Activated T-cell treated with anti-CD3 and anti-CD28 coated beads, Interleukin-2, amount 50 U/mL, for 4 hours (primary cell): Measurements from ENCODE around the gene OCLN. TPM values are rescaled to one million over a fixed set of nuclear protein-coding genes. Genes with fewer than 3 reads are reported as not detected.
"Not testable (repeated sequence)": the region's sequence is repeated elsewhere in the genome, so short reads cannot be mapped to it uniquely, and the experiment has no call there.

ENCODE experiments used
- ATAC-seq, 2 donors: fragments of 200-7000 bp; cut with Tn5 transposase; one replicate each; pipeline ENCODE4 v1.10.0; 2021
- DNase-seq: peaks from one replicate; pipeline ENCODE4 v3.0.0-alpha.2; 2020
- H3K27me3 Mint-ChIP-seq: one replicate; pipeline ENCODE4 v1.8.0; 2021; ENCODE audit warnings: low read depth, mixed read lengths
- H3K36me3 Mint-ChIP-seq: one replicate; pipeline ENCODE4 v1.8.0; 2022; ENCODE audit warnings: mixed read lengths; ENCODE audit not compliant: insufficient read depth
- H3K4me1 Mint-ChIP-seq: one replicate; pipeline ENCODE4 v1.8.0; 2021; ENCODE audit warnings: low read depth, mixed read lengths
- H3K4me3 Mint-ChIP-seq: one replicate; pipeline ENCODE4 v1.8.0; 2021; ENCODE audit warnings: mild to moderate bottlenecking, moderate library complexity, mixed read lengths
- H3K9me3 Mint-ChIP-seq: one replicate; pipeline ENCODE4 v1.8.0; 2021; ENCODE audit warnings: mixed read lengths
- total RNA-seq, 3 donors: library from RNA; stranded (reverse); gene quantifications; one replicate each; pipeline ENCODE4 v1.2.1, GENCODE V29; 2021

OCLN gene
- total RNA-seq, 3 donors from 2014 or later, result 0.08 to 1.4 (median 0.90) TPM

GRCh38 chr5:69471516-69471915, 21.1 kb upstream of the OCLN start:
- ATAC-seq, DNase-seq, H3K9me3 Mint-ChIP-seq, H3K27me3 Mint-ChIP-seq, H3K36me3 Mint-ChIP-seq, H3K4me3 Mint-ChIP-seq, H3K4me1 Mint-ChIP-seq: not testable (repeated sequence)

GRCh38 chr5:69472535-69473143, 20.0 kb upstream of the OCLN start:
- not testable (repeated sequence) for DNase-seq, H3K4me1 Mint-ChIP-seq, H3K4me3 Mint-ChIP-seq, ATAC-seq, H3K36me3 Mint-ChIP-seq, H3K27me3 Mint-ChIP-seq, H3K9me3 Mint-ChIP-seq

DNA sequence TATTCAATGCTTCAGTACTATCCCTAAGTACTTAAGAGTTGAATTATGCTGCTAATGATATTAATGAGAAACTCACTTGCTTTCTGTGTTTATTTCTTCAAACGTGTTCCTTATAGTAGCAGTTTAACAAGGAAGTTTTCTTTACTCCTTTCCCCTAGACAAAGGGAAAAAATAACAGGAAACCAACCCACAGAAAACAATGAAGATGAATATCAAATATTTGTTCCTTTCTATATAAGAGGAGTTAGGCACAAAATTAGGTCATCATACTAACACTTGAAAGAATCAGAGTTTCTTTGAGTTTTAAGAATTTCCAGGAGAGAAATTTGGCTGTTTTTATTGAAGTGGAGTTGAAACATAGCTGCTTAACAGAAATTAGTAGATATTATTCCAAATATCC, 15.4 kb upstream of the OCLN start:
- Mint-ChIP-seq H3K36me3 (no peaks in the 10 kb centered on the region), H3K4me1 (no peaks in the 10 kb centered on the region), H3K9me3 (no peaks in the 10 kb centered on the region), H3K4me3 (no peak overlapping the region), H3K27me3 (no peaks in the 10 kb centered on the region)
- no peak for DNase-seq
- no peak for ATAC-seq

- not testable (repeated sequence) for H3K27me3 Mint-ChIP-seq, H3K4me1 Mint-ChIP-seq, H3K9me3 Mint-ChIP-seq, DNase-seq, ATAC-seq, H3K36me3 Mint-ChIP-seq, H3K4me3 Mint-ChIP-seq
These were observed 14.3 kb upstream of the OCLN start for GRCh38 chr5:69478296-69478695.

DNA sequence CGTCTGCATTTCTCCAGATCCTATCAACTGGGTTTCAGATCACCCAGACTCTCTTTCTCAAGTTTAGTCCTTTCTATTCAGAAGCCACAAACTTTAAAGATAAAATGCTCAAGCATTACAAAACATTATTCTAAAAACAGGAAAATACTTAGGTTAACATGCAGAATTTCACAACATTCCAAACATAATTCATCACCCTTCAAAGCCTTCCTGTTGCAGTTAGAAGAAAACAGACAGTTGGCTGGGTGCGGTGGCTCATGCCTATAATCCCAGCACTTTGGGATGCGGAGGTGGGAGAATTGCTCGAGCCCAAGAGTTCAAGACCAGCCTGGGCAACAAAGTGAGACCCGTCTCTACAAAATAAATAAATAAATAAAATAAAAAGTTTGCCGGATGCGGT, 7.7 kb upstream of the OCLN start:
- H3K36me3 Mint-ChIP-seq, result no peaks in the 10 kb centered on the region
- no peak overlapping the region for H3K4me3 Mint-ChIP-seq
- peaks cover 19% of the 10 kb centered on the region for H3K27me3 Mint-ChIP-seq
- H3K9me3 Mint-ChIP-seq, result no peaks in the 10 kb centered on the region
- H3K4me1 Mint-ChIP-seq, result no peaks in the 10 kb centered on the region
- no peak for DNase-seq
- ATAC-seq, result no peak

GRCh38 chr5:69485471-69485870, 7.1 kb upstream of the OCLN start:
- Mint-ChIP-seq H3K9me3 (no peaks in the 10 kb centered on the region), H3K4me1 (no peaks in the 10 kb centered on the region), H3K36me3 (no peaks in the 10 kb centered on the region), H3K27me3 (peaks cover 19% of the 10 kb centered on the region), H3K4me3 (no peak overlapping the region)
- ATAC-seq (no peak), DNase-seq (no peak)

- Mint-ChIP-seq H3K4me3 (no peak overlapping the region), H3K27me3 (peaks cover 42% of the 10 kb centered on the region), H3K4me1 (peaks cover 11% of the 10 kb centered on the region), H3K36me3 (no peaks in the 10 kb centered on the region), H3K9me3 (no peaks in the 10 kb centered on the region)
- DNase-seq (no peak), ATAC-seq (no peak)
These were observed 3.3 kb upstream of the OCLN start for GRCh38 chr5:69489246-69489645.

- no peak for DNase-seq
- H3K9me3 Mint-ChIP-seq, result no peaks in the 10 kb centered on the region
- H3K36me3 Mint-ChIP-seq, result no peaks in the 10 kb centered on the region
- H3K4me3 Mint-ChIP-seq, result no peak overlapping the region
- H3K27me3 Mint-ChIP-seq, result peaks cover 54% of the 10 kb centered on the region
- ATAC-seq, result no peak
- peaks cover 11% of the 10 kb centered on the region for H3K4me1 Mint-ChIP-seq
These were observed 1.6 kb upstream of the OCLN start for GRCh38 chr5:69491027-69491426.

DNA sequence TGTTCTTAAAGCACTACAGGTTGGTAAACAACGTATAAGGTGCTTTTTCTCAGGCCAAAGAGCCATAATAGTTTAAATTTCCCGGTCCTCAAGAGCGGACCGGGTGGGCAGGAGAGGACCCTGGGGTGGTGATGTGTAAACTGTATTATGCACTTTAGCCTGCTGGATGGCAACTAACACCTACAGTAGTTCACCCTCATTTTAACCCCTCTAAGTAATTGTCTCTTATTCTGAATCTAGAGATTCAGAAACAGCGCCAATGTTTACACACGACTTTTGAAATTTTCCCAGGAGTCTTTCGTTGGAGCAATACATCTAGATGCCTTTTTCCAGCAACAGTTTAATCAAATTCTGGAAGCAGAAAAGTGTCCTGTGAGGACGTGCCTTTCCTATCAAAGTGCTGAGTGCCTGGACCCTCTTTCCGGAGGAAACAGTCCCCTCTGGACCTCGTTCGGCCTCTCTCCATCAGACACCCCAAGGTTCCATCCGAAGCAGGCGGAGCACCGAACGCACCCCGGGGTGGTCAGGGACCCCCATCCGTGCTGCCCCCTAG, 676 bp upstream of the OCLN start:
- ATAC-seq, result no peak
- Mint-ChIP-seq H3K9me3 (no peaks in the 10 kb centered on the region), H3K4me3 (peak overlapping the region; percentile 70), H3K4me1 (peaks cover 11% of the 10 kb centered on the region), H3K27me3 (peaks cover 53% of the 10 kb centered on the region), H3K36me3 (no peaks in the 10 kb centered on the region)
- no peak for DNase-seq

DNA sequence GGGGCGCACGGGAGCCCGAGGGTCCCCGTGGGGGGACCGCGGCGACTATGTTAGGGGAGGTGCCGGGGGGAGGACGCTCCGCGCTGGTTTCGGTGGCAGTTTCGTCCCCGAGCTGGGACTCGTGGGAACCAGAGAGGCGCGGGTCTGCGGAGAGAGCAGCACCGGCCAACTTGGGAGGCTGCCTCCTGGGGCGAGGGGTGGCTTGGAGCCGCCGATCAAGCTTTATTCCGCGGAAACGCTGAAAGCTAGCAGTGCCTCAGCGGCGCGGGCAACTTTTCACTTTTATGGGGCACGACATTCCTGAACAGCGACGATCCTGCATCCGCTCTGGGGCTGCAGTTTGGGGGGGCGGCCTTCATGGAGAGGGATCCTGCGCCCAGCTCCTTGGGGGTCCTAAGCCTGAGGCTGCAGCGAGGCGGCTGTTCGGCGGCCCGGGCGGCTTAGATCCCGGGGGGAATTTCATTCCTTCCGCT, 369 bp downstream of the OCLN start:
- H3K4me1 Mint-ChIP-seq, result peaks cover 11% of the 10 kb centered on the region
- ATAC-seq, result peak; percentile 41 to 47
- H3K36me3 Mint-ChIP-seq, result no peaks in the 10 kb centered on the region
- H3K9me3 Mint-ChIP-seq, result no peaks in the 10 kb centered on the region
- DNase-seq, result no peak
- H3K27me3 Mint-ChIP-seq, result peaks cover 55% of the 10 kb centered on the region
- peak overlapping the region; percentile 70 for H3K4me3 Mint-ChIP-seq

- H3K4me3 Mint-ChIP-seq, result peak overlapping the region; percentile 70
- H3K27me3 Mint-ChIP-seq, result peaks cover 57% of the 10 kb centered on the region
- H3K4me1 Mint-ChIP-seq, result peaks cover 11% of the 10 kb centered on the region
- no peaks in the 10 kb centered on the region for H3K36me3 Mint-ChIP-seq
- ATAC-seq (peak; percentile 41 to 54), DNase-seq (no peak)
- H3K9me3 Mint-ChIP-seq, result no peaks in the 10 kb centered on the region
These were observed 975 bp downstream of the OCLN start for GRCh38 chr5:69493396-69494133.

GRCh38 chr5:69494452-69494851, 1.9 kb downstream of the OCLN start:
- Mint-ChIP-seq H3K36me3 (no peaks in the 10 kb centered on the region), H3K4me3 (peak overlapping the region; percentile 42), H3K9me3 (no peaks in the 10 kb centered on the region), H3K27me3 (peaks cover 51% of the 10 kb centered on the region), H3K4me1 (peaks cover 11% of the 10 kb centered on the region)
- ATAC-seq, result no peak
- DNase-seq, result no peak

DNA sequence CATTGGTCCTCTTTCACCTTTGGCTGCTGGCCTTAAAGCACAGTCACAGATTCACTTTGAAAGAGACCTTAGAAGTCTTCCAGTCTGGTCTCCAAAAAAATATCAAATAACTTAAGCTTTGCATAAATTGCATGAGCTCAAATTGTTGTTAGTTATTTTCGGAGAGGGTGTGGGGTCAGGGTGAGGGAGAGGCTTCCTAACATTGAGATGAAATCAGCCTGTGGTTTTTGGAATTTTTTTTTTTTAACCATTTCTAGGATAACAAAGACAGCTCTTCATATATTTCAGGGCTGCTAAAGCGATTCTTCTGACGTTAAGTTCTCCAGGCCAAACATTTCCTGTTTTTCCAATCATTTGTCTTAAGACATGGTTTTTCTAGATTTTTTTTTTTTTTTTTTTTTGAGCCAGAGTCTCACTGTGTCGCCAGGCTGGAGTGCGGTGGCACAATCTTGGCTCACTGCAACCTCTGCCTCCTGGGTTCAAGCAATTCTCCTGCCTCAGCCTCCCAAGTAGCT, 4.5 kb downstream of the OCLN start:
- ATAC-seq (no peak), DNase-seq (no peak)
- Mint-ChIP-seq H3K4me1 (peaks cover 9% of the 10 kb centered on the region), H3K36me3 (no peaks in the 10 kb centered on the region), H3K4me3 (no peak overlapping the region), H3K9me3 (no peaks in the 10 kb centered on the region), H3K27me3 (peaks cover 41% of the 10 kb centered on the region)

DNA sequence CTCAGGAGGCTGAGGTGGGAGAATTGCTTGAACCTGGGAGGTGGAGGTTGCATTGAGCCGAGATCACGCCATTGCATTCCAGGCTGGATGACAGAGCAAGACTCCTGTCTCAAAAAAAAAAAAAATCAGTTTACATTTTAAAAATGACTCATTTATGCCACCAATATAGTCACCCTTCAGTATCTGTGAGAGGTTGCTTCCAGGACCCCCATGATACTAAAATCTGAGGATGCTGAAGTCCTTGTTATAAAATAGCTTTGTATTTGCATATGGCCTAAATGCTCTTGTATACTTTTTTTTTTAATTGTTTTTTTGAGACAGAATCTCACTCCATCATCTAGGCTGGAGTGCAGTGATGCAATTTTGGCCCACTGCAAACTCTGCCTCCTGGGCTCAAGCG, 5.8 kb downstream of the OCLN start:
- no peak overlapping the region for H3K4me3 Mint-ChIP-seq
- H3K4me1 Mint-ChIP-seq, result peaks cover 4% of the 10 kb centered on the region
- ATAC-seq (no peak), DNase-seq (no peak)
- H3K9me3 Mint-ChIP-seq, result no peaks in the 10 kb centered on the region
- peaks cover 40% of the 10 kb centered on the region for H3K27me3 Mint-ChIP-seq
- H3K36me3 Mint-ChIP-seq, result no peaks in the 10 kb centered on the region

GRCh38 chr5:69502367-69502766, 9.8 kb downstream of the OCLN start:
- Mint-ChIP-seq H3K36me3 (no peaks in the 10 kb centered on the region), H3K9me3 (no peaks in the 10 kb centered on the region), H3K4me1 (no peaks in the 10 kb centered on the region), H3K27me3 (peaks cover 19% of the 10 kb centered on the region), H3K4me3 (no peak overlapping the region)
- DNase-seq, result no peak
- ATAC-seq, result no peak
